ENCODE measurements around the gene TTLL12. TPM values are rescaled to one million over a fixed set of nuclear protein-coding genes. Genes with fewer than 3 reads are reported as not detected.
A peak's percentile ranks its signal among the peaks of the same experiment; 100 is the strongest.

Gene TTLL12
- total RNA-seq, result 10 to 100 TPM; 10.8 to 26.1 TPM
- 10 to 100 TPM; 33.4 to 34.3 TPM for polyA plus RNA-seq (ENCODE audit: insufficient read length in 2 of 2)
- long read RNA-seq, donor 1, transcript TTLL12-201 (14 exons, 3,385 nt), result major isoform, 7 of 9 reads
- long read RNA-seq, donor 1, partial matches to known transcripts, result 0 of 9 reads
- long read RNA-seq, donor 1, other reads (novel, unspliced or antisense), result 0 of 9 reads
- long read RNA-seq, donor 2, partial matches to known transcripts, result 0 of 2 reads
- long read RNA-seq, donor 2, other reads (novel, unspliced or antisense), result 0 of 2 reads
- long read RNA-seq, donor 3, transcript TTLL12-201 (14 exons, 3,385 nt), result major isoform, 5 of 5 reads
- long read RNA-seq, donor 3, partial matches to known transcripts, result 0 of 5 reads
- long read RNA-seq, donor 3, other reads (novel, unspliced or antisense), result 0 of 5 reads
- long read RNA-seq, donor 4, partial matches to known transcripts, result 0 of 4 reads
- long read RNA-seq, donor 4, other reads (novel, unspliced or antisense), result 0 of 4 reads

- peaks cover 19% of the 10 kb centered on the region for H3K36me3 ChIP-seq (ENCODE audit: control insufficient read depth, insufficient read depth, low read length)
- under 1% methylated on average over 62 of the region's 87 CpGs for WGBS (ENCODE audit: insufficient coverage)
- peaks cover 20% of the 10 kb centered on the region for H3K4me1 ChIP-seq (ENCODE audit: control insufficient read depth, insufficient read depth, low read length)
- no peaks in the 10 kb centered on the region for H3K27me3 ChIP-seq (ENCODE audit: control insufficient read depth, insufficient read depth, low read length)
- DNase-seq (ENCODE audit: low read depth in 4 of 6, low spot score in 6 of 6), result peak in 2 of 6 donors; percentile 84 to 86
- peak within 1 kb of the TSS; percentile 64 for H3K4me3 ChIP-seq (ENCODE audit: low read depth, low read length)
- peak within 1 kb of the TSS; percentile 92 for H3K27ac ChIP-seq (ENCODE audit: low read depth, low read length)
- H3K9me3 ChIP-seq (ENCODE audit: control insufficient read depth, insufficient read depth, low read length), result no peaks in the 10 kb centered on the region
Observed at GRCh38 chr22:43186272-43187170, at the start of gene TTLL12. Gene TTLL12, minus strand, starts transcription at chr22:43187134. Its CDS starts 65 bp downstream, at chr22:43187069.

DNA sequence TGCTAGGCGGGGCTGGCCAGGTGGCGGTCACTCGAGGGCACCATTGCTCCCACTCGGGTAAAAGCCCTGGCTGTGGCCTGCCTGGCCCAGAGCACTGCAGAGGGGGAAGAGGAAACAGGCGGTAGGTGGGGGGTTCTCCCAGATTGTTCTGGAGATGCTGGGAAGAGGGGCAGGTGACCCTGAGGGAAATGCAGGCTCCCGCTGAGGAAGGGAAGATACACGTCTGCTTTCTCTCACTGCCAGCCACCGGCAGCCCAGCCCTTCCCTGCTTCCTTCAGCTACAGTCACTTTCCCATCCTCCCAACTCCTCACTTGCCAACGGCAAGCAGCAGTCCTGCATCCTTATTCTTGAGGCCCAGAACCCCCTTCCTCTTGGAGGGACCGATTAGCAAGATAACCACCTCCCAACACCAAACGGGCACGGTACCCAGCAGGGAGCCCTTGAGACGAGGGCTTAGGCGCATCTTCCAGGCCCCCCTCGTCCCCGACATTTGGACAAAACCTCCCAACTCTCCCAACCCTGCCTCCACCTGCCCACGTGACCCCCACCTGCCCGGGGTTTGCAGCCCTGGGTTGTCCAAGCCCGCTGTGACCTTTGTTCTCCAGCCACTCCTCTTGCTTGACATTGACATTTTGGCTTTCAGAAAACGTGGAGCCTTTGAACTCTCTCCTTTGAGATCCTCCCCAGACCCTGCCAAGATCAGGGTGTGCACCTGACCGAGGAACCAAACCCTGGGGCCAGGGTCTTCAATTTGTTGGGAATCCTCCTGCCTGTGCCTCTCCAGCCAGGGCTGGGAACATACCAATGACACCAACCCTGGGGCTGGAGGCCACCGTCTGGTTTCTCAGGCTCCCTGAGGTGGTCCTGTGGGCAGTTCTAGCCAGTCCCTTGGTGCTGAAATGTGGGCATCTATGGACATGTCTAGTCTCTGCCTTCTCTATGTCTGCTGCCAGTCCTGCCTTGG, 48.8 kb upstream of the TTLL12 start:
- no peak for DNase-seq (ENCODE audit: low read depth in 4 of 6, low spot score in 6 of 6)
- H3K36me3 ChIP-seq (ENCODE audit: control insufficient read depth, insufficient read depth, low read length), result no peaks in the 10 kb centered on the region
- WGBS (ENCODE audit: insufficient coverage), result 69% methylated on average over 18 of the region's 22 CpGs

GRCh38 chr22:43234264-43234988, 47.5 kb upstream of the TTLL12 start:
- DNase-seq (ENCODE audit: low read depth in 4 of 6, low spot score in 6 of 6), result peak in 2 of 6 donors; percentile 77 to 78
- Histone ChIP-seq H3K27me3 (ENCODE audit: control insufficient read depth, insufficient read depth, low read length) (no peaks in the 10 kb centered on the region), H3K27ac (ENCODE audit: low read depth, low read length) (no peak overlapping the region), H3K4me1 (ENCODE audit: control insufficient read depth, insufficient read depth, low read length) (peaks cover 67% of the 10 kb centered on the region), H3K9me3 (ENCODE audit: control insufficient read depth, insufficient read depth, low read length) (no peaks in the 10 kb centered on the region), H3K36me3 (ENCODE audit: control insufficient read depth, insufficient read depth, low read length) (no peaks in the 10 kb centered on the region), H3K4me3 (ENCODE audit: low read depth, low read length) (no peak overlapping the region)
- 39% methylated on average over 6 of the region's 9 CpGs for WGBS (ENCODE audit: insufficient coverage)

More for the DNA sequence above, 48.8 kb upstream of the TTLL12 start:
- no peaks in the 10 kb centered on the region for H3K9me3 ChIP-seq (ENCODE audit: control insufficient read depth, insufficient read depth, low read length)
- peaks cover 79% of the 10 kb centered on the region for H3K4me1 ChIP-seq (ENCODE audit: control insufficient read depth, insufficient read depth, low read length)
- no peaks in the 10 kb centered on the region for H3K27me3 ChIP-seq (ENCODE audit: control insufficient read depth, insufficient read depth, low read length)
- H3K27ac ChIP-seq (ENCODE audit: low read depth, low read length), result no peak overlapping the region
- H3K4me3 ChIP-seq (ENCODE audit: low read depth, low read length), result no peak overlapping the region

DNA sequence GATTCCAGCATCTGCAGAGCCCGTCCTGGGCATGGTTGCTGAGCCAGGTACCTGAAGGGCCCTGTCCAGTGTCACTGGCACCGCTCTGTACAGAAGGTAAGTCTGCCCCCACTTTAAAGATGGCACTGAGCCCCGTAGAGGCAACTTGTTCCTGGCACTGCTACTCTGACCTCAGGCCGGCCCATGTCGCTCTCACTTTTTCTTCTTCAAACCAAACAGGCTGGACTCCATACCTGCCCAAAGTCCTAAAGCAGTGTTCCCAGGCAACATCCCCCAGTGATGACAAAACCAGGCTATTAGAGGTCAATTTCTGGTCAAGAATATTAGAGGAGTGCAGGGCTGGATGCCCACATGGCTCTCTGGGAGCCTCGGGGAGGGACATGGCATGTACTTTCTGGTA, 46.6 kb upstream of the TTLL12 start:
- DNase-seq (ENCODE audit: low read depth in 4 of 6, low spot score in 6 of 6), result no peak
- Histone ChIP-seq H3K9me3 (ENCODE audit: control insufficient read depth, insufficient read depth, low read length) (no peaks in the 10 kb centered on the region), H3K27ac (ENCODE audit: low read depth, low read length) (no peak overlapping the region), H3K27me3 (ENCODE audit: control insufficient read depth, insufficient read depth, low read length) (no peaks in the 10 kb centered on the region), H3K4me1 (ENCODE audit: control insufficient read depth, insufficient read depth, low read length) (peaks cover 60% of the 10 kb centered on the region), H3K36me3 (ENCODE audit: control insufficient read depth, insufficient read depth, low read length) (peaks cover 6% of the 10 kb centered on the region), H3K4me3 (ENCODE audit: low read depth, low read length) (no peak overlapping the region)
- WGBS (ENCODE audit: insufficient coverage), result 76% methylated on average over 6 of the region's 6 CpGs

DNA sequence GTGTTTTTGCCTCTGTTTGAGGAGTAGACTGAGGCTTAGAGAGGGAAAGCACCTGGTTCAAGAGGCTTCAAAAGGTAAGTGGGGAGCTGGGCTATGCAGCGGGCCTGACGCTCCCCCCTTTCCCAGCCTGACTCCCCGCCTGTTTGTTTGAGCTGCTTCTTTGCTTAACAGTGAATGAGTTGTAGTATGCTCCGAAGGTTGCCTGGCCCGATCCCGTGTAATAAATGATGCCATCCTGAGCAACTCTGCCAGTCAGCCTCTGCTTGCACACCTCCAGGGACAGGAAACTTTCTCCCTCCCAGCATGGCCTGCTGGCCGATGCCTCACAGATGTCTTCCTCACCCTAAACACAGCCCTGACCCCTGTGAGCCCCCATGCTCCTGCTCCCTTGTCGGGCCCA, 45.5 kb upstream of the TTLL12 start:
- Histone ChIP-seq H3K9me3 (ENCODE audit: control insufficient read depth, insufficient read depth, low read length) (no peaks in the 10 kb centered on the region), H3K4me3 (ENCODE audit: low read depth, low read length) (no peak overlapping the region), H3K27me3 (ENCODE audit: control insufficient read depth, insufficient read depth, low read length) (no peaks in the 10 kb centered on the region), H3K27ac (ENCODE audit: low read depth, low read length) (no peak overlapping the region), H3K36me3 (ENCODE audit: control insufficient read depth, insufficient read depth, low read length) (peaks cover 6% of the 10 kb centered on the region), H3K4me1 (ENCODE audit: control insufficient read depth, insufficient read depth, low read length) (peaks cover 56% of the 10 kb centered on the region)
- WGBS (ENCODE audit: insufficient coverage), result 90% methylated on average over 7 of the region's 8 CpGs
- DNase-seq (ENCODE audit: low read depth in 4 of 6, low spot score in 6 of 6), result no peak

DNA sequence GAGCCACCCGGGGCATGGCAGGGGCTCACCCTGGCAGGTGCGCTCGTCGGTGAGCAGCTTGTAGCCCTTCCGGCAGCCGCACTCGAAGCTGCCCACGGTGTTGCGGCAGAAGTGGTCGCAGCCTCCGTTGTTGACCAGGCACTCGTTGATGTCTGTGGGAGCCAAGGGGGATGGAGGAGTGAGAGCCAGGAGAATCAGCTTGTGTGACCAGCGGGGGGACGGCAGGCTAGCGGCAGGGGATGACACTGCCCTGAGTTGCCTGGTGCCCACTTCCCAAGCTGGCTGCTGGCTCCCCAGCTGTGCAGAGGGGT, 44.7 kb upstream of the TTLL12 start:
- Histone ChIP-seq H3K27me3 (ENCODE audit: control insufficient read depth, insufficient read depth, low read length) (no peaks in the 10 kb centered on the region), H3K9me3 (ENCODE audit: control insufficient read depth, insufficient read depth, low read length) (no peaks in the 10 kb centered on the region), H3K36me3 (ENCODE audit: control insufficient read depth, insufficient read depth, low read length) (peaks cover 9% of the 10 kb centered on the region), H3K4me1 (ENCODE audit: control insufficient read depth, insufficient read depth, low read length) (peaks cover 56% of the 10 kb centered on the region), H3K4me3 (ENCODE audit: low read depth, low read length) (no peak overlapping the region), H3K27ac (ENCODE audit: low read depth, low read length) (no peak overlapping the region)
- DNase-seq (ENCODE audit: low read depth in 4 of 6, low spot score in 6 of 6), result no peak
- 71% methylated on average over 15 of the region's 15 CpGs for WGBS (ENCODE audit: insufficient coverage)

DNA sequence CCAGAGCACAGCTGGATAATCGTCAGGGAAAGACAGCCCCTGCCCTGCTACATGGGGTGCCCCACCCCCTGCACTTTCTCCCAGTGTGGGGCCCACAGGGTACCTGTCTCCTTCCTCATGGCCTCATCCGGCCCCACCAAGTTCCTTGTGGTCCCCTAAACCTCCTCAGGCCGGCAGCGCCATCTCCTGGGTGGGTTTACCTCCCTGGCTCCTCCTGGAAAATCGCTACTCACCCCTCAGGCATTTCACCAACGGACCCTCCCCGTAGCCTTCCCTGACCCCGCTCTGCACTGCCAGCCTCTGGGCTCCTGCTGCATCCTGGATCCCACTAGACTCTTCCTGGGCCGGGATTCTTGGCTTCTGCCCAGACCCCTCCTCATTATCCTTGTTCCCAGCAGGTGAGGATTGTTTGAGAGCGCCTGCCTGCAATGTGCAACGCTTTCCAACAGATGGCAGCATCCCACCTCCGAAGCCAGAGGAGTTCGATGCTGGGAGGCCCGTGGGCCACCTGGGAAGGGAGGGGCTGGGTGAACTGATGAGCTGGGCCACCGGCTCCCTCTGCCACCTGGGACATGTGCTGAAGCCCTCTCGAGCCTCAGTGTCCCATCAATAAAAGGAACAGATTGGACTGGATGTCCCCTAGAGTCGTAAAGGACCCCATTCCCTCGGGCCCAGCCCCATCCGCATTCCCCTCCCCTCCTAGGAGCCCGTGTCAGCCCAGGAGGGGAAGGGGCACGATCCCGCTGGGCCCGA, 44.2 kb upstream of the TTLL12 start:
- H3K4me3 ChIP-seq (ENCODE audit: low read depth, low read length), result no peak overlapping the region
- H3K9me3 ChIP-seq (ENCODE audit: control insufficient read depth, insufficient read depth, low read length), result no peaks in the 10 kb centered on the region
- 15% methylated on average over 22 of the region's 23 CpGs for WGBS (ENCODE audit: insufficient coverage)
- H3K4me1 ChIP-seq (ENCODE audit: control insufficient read depth, insufficient read depth, low read length), result peaks cover 56% of the 10 kb centered on the region
- DNase-seq (ENCODE audit: low read depth in 4 of 6, low spot score in 6 of 6), result peak in 4 of 6 donors; percentile 33 to 93 (median 62)
- peaks cover 9% of the 10 kb centered on the region for H3K36me3 ChIP-seq (ENCODE audit: control insufficient read depth, insufficient read depth, low read length)
- H3K27ac ChIP-seq (ENCODE audit: low read depth, low read length), result no peak overlapping the region
- H3K27me3 ChIP-seq (ENCODE audit: control insufficient read depth, insufficient read depth, low read length), result no peaks in the 10 kb centered on the region

DNA sequence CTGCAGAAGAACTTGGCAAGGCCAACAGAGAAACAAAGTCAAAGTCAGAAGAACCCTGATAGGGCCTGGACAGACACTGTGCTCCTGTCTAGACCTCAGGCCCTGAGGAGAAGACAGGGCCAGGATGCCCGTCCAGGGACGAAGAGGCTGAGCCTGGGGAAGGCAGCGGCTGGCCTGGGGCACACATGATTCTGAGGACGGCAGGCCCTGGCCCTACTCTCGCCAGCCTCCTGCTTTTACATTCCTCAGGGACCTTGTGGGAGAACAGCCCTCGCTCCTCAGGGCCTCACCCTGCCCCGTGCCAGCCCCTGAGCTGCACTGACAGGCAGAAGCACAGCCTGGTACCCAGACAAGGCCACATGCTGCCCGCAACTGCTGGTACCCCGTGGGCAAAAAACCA, 43.6 kb upstream of the TTLL12 start:
- 82% methylated on average over 8 of the region's 9 CpGs for WGBS (ENCODE audit: insufficient coverage)

More for the DNA sequence above, 43.6 kb upstream of the TTLL12 start:
- peaks cover 51% of the 10 kb centered on the region for H3K4me1 ChIP-seq (ENCODE audit: control insufficient read depth, insufficient read depth, low read length)
- H3K27ac ChIP-seq (ENCODE audit: low read depth, low read length), result no peak overlapping the region
- no peaks in the 10 kb centered on the region for H3K27me3 ChIP-seq (ENCODE audit: control insufficient read depth, insufficient read depth, low read length)
- H3K4me3 ChIP-seq (ENCODE audit: low read depth, low read length), result no peak overlapping the region
- no peak for DNase-seq (ENCODE audit: low read depth in 4 of 6, low spot score in 6 of 6)
- H3K9me3 ChIP-seq (ENCODE audit: control insufficient read depth, insufficient read depth, low read length), result no peaks in the 10 kb centered on the region
- H3K36me3 ChIP-seq (ENCODE audit: control insufficient read depth, insufficient read depth, low read length), result peaks cover 9% of the 10 kb centered on the region

Data from spinal cord (tissue), 10 donors.